Effector CD8-positive, alpha-beta T cell (primary cell): Measurements from ENCODE around the gene SYNJ1.
"Not testable (repeated sequence)": the region's sequence is repeated elsewhere in the genome, so short reads cannot be mapped to it uniquely, and the experiment has no call there.

ENCODE experiments used
- DNase-seq: peaks from one replicate; lab custom pipeline; 2025; lab: John Stamatoyannopoulos, UW
- total RNA-seq, 4 experiments: gene quantifications; one replicate each; lab custom pipeline; 2026; lab: John Stamatoyannopoulos, UW

The SYNJ1 gene
- 20.7 to 36.2 (median 30.3) reads per million in 4 experiments for total RNA-seq

GRCh38 chr21:32727687-32728455 lies at the start of gene SYNJ1:
SYNJ1 (minus strand) TSS chr21:32728013; CDS start chr21:32726895, 1,118 bp downstream.
- DNase-seq, result peak; percentile 89

GRCh38 chr21:32777269-32777668 lies 49.5 kb upstream of the SYNJ1 start:
- no peak for DNase-seq

- DNase-seq, result no peak
Measured at GRCh38 chr21:32776743-32777142, 48.9 kb upstream of the SYNJ1 start.

- DNase-seq, result not testable (repeated sequence)
Measured at GRCh38 chr21:32773048-32773344, 45.2 kb upstream of the SYNJ1 start.

DNA sequence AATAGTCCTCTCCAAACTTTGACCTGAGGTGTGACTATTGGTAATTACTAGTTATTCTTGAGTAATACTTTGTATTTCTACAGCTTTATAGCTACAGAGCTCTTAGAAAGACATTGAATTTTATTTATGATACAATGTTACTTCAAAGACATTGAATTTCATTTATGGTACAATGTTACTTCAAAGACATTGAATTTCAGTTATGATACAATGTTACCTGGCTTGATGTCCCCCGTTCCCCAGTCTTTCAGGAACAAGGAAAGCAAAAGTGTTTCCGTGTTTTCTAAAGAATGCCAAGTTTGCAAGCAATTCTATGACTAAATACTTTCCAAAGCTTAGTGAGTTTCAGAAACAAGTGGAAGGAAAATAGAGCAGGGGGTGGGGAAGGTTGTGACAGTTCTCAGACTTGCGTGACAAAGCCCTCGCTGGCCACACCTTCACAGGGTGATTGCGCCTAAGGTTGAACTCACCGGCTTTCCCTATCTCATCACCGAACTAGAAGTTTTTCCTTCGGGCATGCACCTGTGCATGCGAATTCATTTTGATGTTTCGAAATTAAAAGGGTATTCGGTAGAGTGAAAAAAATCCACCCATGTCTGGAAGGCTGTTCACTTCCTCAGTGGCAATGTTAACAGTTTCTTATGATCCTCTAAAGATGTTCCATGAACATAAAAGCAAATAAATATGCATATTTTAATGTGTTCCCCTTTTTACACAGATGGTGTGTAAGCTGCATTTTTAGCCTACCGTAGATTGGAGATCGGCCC lies 44.7 kb upstream of the SYNJ1 start:
- DNase-seq, result peak; percentile 6

DNA sequence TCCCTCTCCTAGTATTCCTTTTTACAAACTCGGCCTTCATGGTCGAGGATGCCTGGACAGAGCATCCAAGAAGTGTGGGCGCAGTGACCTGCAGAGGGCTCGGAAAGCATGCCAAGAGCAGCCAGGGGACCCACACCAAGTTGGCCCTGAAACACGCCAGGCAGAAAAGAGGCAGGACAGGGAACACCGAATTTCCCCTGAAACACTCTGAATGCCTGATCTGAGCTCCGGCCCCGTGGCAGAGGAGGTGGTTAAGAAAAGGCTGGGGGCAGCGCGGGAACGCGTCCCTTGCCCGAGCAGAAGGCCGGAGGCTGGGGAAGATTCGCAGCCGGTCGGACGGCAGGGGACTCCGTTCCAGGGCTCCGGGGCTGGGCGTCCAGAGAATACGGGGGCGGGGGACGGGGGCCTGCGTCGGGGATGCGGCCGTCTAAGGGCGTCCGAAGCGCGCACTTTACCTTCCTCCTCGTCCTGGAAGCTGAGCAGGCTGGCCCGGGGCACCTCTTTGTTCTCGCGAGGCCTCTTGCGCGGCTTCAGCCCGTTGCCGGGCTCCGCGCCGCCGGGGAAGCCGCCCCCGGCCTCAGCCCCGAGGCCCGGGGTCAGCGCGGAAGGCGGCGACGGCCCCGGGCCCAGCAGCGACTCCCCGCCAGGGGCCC lies 43.2 kb upstream of the SYNJ1 start:
- DNase-seq, result peak; percentile 35

DNA sequence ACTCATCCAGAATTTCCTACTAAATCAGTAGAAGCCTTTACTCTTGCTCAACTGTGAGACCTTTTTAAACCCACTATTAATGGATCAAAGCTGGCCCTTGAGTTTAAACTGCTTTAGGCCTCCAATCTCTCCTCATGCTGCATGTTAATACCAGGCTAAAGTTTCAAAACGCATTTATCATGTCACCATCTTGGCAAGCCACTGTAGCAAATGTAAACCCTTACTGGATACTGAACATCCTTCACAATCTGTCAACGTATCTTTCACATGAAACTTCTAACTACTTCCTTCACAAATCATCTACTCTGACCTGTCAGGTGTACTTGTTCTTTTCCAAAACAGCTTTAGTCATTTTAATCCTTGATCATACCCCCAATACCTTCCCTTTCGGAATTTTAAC lies 40.7 kb upstream of the SYNJ1 start:
- DNase-seq, result no peak

DNA sequence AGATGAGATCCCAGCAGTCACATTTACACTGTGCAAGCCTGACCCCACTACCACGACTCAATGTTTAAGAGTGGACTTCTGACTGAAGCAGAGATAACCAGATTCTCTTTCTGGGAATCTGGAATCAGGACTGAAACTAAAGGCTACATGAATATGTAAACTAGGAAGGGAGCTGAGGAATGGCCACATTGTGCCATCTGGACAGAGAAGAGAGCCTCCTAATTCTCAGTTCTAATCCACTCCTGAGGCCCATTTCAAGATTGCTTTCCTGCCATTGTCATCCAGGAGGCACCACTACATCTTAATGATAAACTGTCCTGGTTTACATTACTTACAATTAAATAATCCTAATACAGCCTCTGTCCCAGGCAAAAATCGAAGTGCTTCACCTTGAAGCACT lies 37.2 kb upstream of the SYNJ1 start:
- DNase-seq, result no peak

DNA sequence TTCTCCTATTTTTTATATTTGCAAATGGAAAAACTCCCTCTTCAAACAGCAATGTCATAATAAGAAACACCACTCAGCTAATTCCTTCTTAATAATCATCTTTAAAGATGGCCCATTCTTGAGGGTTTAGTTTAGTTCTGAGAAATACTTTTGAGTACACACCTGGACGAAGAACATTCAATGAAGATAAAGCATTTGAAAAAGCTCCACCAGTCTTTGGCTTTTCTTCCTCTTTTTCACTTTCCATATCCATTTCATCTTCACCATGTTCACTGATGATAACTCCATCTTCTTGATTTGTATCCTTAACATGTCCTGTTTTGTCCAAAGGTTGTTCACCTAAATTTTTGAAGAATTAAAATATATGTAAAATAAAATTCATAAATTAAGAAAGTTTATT lies 36.4 kb upstream of the SYNJ1 start:
- DNase-seq, result no peak

- DNase-seq, result no peak
Measured at GRCh38 chr21:32757804-32758203, 30.0 kb upstream of the SYNJ1 start.

- DNase-seq, result no peak
Measured at GRCh38 chr21:32756096-32756495, 28.3 kb upstream of the SYNJ1 start.

DNA sequence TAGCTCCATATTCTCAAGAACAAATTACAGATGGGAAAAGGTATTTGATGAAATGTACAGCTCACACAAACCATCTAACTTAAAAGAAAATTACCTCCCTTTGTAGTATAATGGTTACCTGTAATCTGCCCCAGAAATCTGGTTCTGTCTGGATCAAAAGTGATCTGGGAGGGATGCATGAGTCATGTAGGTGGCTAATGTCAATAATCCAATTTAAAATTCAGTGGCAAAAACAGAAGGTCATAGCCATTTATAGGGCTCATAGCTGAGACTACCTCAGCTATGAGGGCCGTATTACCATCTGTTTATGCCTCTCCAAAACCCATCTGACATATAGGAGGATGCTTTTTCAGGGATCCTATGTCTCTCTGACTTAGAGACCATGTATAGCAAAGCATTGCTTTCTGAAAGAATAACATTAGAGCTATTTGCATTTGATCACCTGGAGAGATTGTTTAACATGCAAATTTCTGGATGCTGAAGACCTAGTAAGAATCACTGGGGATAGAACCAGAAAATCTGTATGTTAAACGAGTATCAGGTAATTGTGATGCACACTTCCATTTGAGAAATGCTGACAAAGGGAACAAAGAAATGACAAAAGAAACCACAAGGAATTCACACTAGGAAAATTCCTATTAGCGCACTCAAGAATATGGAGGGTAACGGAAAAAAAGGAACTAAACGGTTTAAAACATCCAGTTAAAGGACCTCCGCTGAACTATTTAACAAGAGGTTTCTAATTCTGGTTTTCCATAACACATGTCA lies 26.2 kb upstream of the SYNJ1 start:
- no peak for DNase-seq

- DNase-seq, result no peak
Measured at GRCh38 chr21:32750405-32750804, 22.6 kb upstream of the SYNJ1 start.

DNA sequence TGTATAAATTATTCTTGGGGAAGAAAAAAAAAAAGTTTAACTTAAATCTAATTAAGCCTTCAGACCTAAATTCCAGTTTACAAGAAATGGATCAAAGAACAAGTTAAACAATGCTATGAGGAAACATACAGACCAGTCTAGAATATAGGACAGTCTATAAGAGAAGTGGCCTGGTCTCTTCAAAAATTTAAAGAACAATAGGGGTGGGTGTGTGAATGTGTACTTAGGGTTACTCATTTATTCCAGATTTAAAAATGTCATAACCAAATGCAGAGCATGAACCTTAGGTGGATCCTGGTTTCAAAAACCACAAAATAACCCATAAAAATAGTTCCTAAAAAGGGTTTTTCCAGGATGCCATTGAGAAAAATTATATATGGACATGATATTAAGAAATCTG lies 21.8 kb upstream of the SYNJ1 start:
- DNase-seq, result no peak

DNA sequence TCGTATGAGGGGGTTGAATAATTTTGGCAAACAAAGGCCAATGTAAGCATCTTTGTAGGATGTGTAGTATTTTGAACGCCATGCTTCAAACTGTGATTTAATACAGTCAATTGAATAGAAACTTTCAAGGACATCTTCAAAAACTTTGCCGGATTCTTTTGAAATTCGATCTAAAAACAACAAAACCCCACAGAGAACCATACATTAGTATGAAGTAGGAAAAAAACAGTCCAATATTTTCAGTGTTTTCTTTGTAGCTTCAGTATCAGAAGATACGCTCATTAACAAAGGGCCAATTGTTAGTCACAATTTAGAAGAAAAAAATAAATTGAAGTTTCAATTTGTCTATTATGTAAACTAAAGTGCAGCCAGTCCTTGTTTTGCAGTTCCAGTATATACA lies 20.7 kb upstream of the SYNJ1 start:
- no peak for DNase-seq

GRCh38 chr21:32747396-32747795 lies 19.6 kb upstream of the SYNJ1 start:
- DNase-seq, result no peak

- DNase-seq, result not testable (repeated sequence)
Measured at GRCh38 chr21:32746711-32747110, 18.9 kb upstream of the SYNJ1 start.

- no peak for DNase-seq
Measured at GRCh38 chr21:32742396-32742795, 14.6 kb upstream of the SYNJ1 start.

DNA sequence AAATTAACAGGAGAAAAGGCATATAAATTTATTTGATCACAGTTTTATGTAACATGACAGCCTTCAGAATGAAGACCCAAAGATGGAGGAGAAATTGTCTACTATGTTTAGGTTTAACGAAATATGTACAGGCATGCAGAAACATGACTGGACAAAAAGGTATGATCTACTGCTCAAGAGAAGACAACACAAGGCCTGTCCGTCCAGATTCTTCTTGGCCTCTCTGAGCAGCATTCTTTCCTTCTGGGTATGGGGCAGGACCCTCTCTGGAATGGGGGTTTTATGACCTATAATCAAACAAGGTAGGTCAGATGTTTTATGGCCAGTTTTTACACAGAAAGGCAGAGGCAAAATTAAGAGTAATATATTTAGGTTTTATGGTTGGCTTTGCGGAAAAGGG lies 13.5 kb upstream of the SYNJ1 start:
- DNase-seq, result no peak

GRCh38 chr21:32739946-32740345 lies 12.1 kb upstream of the SYNJ1 start:
- no peak for DNase-seq

- not testable (repeated sequence) for DNase-seq
Measured at GRCh38 chr21:32736083-32736482, 8.3 kb upstream of the SYNJ1 start.

- DNase-seq, result no peak
Measured at GRCh38 chr21:32735524-32735923, 7.7 kb upstream of the SYNJ1 start.
